Measurements from ENCODE around the gene ASTN2.
A peak's percentile ranks its signal among the peaks of the same experiment; 100 is the strongest.

Gene ASTN2

GRCh38 chr9:117412006-117412715 lies 2.7 kb downstream of the ASTN2 start:
- TF ChIP-seq REST (IDR thresholded peaks at IDR 0.05; ENCODE audit: insufficient read depth in 1 of 2, low read depth in 2 of 2, low read length in 2 of 2) (no peak), TAF1 (IDR thresholded peaks at IDR 0.05; ENCODE audit: borderline replicate concordance, insufficient read depth, low read length) (no peak), SIN3A (IDR thresholded peaks at IDR 0.05; ENCODE audit: borderline replicate concordance, insufficient read depth, low read length) (no peak), FOXP2 (optimal IDR thresholded peaks at IDR 0.05; ENCODE audit: borderline replicate concordance, extremely low read depth, extremely low read length, insufficient read depth) (no peak), POLR2AphosphoS5 (IDR thresholded peaks at IDR 0.05; ENCODE audit: low read depth, low read length) (no peak)

GRCh38 chr9:117411547-117411946 lies 3.3 kb downstream of the ASTN2 start:
- no peak for TF ChIP-seq POLR2AphosphoS5 (IDR thresholded peaks at IDR 0.05; ENCODE audit: low read depth, low read length)
- no peak for TF ChIP-seq REST (IDR thresholded peaks at IDR 0.05; ENCODE audit: insufficient read depth in 1 of 2, low read depth in 2 of 2, low read length in 2 of 2)
- no peak for TF ChIP-seq TAF1 (IDR thresholded peaks at IDR 0.05; ENCODE audit: borderline replicate concordance, insufficient read depth, low read length)
- TF ChIP-seq SIN3A (IDR thresholded peaks at IDR 0.05; ENCODE audit: borderline replicate concordance, insufficient read depth, low read length): no peak
- TF ChIP-seq FOXP2 (optimal IDR thresholded peaks at IDR 0.05; ENCODE audit: borderline replicate concordance, extremely low read depth, extremely low read length, insufficient read depth): no peak

- TF ChIP-seq SIN3A (IDR thresholded peaks at IDR 0.05; ENCODE audit: borderline replicate concordance, insufficient read depth, low read length): no peak
- no peak for TF ChIP-seq FOXP2 (optimal IDR thresholded peaks at IDR 0.05; ENCODE audit: borderline replicate concordance, extremely low read depth, extremely low read length, insufficient read depth)
- TF ChIP-seq REST (IDR thresholded peaks at IDR 0.05; ENCODE audit: insufficient read depth in 1 of 2, low read depth in 2 of 2, low read length in 2 of 2): peak; percentile 76 to 92
Observed at GRCh38 chr9:117409321-117409720, 5.5 kb downstream of the ASTN2 start.

- no peak for TF ChIP-seq SIN3A (IDR thresholded peaks at IDR 0.05; ENCODE audit: borderline replicate concordance, insufficient read depth, low read length)
- TF ChIP-seq FOXP2 (optimal IDR thresholded peaks at IDR 0.05; ENCODE audit: borderline replicate concordance, extremely low read depth, extremely low read length, insufficient read depth): no peak
- TF ChIP-seq TAF1 (IDR thresholded peaks at IDR 0.05; ENCODE audit: borderline replicate concordance, insufficient read depth, low read length): no peak
- TF ChIP-seq REST (IDR thresholded peaks at IDR 0.05; ENCODE audit: insufficient read depth in 1 of 2, low read depth in 2 of 2, low read length in 2 of 2): no peak
- no peak for TF ChIP-seq POLR2AphosphoS5 (IDR thresholded peaks at IDR 0.05; ENCODE audit: low read depth, low read length)
Observed at GRCh38 chr9:117407436-117408022, 7.3 kb downstream of the ASTN2 start.

All from PFSK-1 (cell line).